ENCODE measurements around the gene DBI.

The DBI gene

GRCh38 chr2:119366649-119367471 lies at the start of gene DBI, which contains the start of gene C2orf76:
TSS of gene DBI (plus strand) at chr2:119366977. CDS start at chr2:119367052, 75 bp downstream.
TSS of gene C2orf76 (minus strand) at chr2:119366834. CDS start at chr2:119339959, 26,875 bp downstream.
- TF ChIP-seq GATA2 (IDR thresholded peaks at IDR 0.05; ENCODE audit: low read depth, low read length) (peak; percentile 74), GATA3 (IDR thresholded peaks at IDR 0.05; ENCODE audit: low read depth, low read length) (no peak)

DNA sequence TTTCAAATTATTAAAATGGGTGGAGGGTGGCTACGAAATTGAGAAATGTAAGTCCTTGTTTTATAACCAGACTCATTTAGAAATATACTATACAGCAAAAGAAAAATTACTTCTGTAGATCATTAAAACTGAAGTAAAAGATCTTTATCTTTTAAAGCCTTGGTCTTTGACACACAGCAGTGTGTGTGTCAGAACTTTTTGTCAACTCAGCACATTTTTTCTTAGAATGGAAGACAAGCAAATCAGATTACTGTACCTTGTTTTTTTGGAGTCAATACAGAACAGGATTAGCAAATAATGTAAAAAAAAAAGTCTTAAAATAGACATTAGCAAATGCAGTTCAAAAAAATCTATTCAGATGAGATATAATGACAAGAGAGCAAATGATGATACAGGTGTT lies 49.2 kb upstream of the DBI start:
- TF ChIP-seq GATA3 (IDR thresholded peaks at IDR 0.05; ENCODE audit: low read depth, low read length) (no peak), GATA2 (IDR thresholded peaks at IDR 0.05; ENCODE audit: low read depth, low read length) (no peak)

DNA sequence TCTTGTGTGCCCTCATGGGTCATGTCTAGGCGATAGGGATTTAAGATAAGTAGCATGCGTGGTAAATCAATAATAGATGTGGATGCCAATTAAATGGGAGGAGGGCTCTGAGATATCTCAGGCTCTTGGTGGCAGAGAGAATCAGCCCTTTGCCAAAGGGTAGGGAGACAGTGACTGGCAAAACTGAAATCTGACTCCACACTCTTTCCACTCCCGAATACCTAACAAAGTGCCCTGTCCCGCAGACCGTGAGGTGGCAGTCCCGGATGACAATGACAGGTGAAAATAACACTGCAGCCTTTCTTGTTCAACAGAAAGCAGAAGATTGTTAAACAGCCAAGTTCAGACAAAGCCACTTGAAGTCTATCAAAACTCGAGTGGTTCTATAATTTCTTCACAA lies 47.2 kb upstream of the DBI start:
- TF ChIP-seq GATA2 (IDR thresholded peaks at IDR 0.05; ENCODE audit: low read depth, low read length) (no peak), GATA3 (IDR thresholded peaks at IDR 0.05; ENCODE audit: low read depth, low read length) (no peak)

DNA sequence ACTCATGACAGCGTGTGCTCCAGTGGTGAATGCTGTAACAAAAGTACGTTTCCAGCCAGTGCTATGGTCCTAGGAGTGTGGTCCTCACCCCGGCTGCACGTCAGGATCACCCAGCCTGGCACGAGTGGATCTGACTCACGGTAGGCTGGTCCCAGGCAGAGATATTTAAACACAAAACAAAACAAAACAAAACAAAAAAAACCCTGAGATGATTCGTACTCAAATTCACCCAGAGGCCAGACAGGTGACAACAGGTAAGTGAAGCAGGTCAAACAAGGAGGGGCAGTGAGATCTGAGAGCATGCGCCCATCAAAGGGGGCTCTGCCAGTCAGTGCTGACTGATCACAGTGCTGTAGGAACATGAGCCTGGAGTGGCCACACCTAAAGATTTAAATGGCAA lies 43.3 kb upstream of the DBI start:
- no peak for TF ChIP-seq GATA3 (IDR thresholded peaks at IDR 0.05; ENCODE audit: low read depth, low read length)
- no peak for TF ChIP-seq GATA2 (IDR thresholded peaks at IDR 0.05; ENCODE audit: low read depth, low read length)

DNA sequence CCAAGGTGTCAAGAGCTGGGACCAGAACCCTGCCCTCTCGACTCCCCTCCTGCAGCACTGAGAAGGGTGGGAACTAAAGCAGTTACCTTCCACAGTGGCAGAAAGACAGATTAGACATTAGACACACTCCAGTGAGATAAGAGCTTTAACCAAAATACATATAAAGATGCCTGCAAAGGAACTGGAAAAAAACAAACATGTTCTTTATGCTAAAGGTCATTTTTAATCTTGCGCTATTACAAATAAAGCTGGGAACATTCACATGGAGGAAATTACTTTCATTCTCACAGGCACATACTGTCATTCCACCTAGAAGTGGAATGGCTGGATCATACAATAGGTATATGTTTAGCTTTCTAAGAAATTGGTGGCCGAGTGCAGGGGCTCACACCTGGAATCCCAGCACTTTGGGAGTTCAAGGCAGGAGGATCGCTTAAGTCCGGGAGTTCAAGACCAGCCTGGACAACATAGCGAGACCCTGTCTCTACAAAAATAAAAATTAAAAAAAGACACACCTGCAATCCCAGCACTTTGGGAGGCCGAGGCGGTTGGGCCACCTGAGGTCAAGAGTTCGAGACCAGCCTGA lies 42.0 kb upstream of the DBI start:
- TF ChIP-seq GATA2 (IDR thresholded peaks at IDR 0.05; ENCODE audit: low read depth, low read length), result no peak
- TF ChIP-seq GATA3 (IDR thresholded peaks at IDR 0.05; ENCODE audit: low read depth, low read length), result no peak

DNA sequence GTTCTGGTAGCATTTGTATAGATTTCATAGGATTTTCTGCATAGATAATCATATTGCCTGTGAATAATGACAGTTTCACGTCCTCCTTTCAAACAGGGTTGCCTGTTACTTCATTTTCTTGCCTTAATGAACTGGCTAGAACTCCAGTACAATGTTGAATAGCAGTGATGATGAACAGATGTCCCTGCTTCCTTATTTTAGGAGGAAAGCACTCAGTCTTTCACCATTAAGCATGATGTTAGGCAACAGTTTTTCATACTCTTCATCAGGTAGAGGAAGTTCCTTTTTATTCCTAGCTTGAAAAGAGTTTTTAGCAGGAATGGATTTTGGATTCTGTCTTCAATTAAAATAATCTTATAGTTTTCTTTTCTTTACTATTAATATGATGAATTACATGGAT lies 39.8 kb upstream of the DBI start:
- no peak for TF ChIP-seq GATA3 (IDR thresholded peaks at IDR 0.05; ENCODE audit: low read depth, low read length)
- TF ChIP-seq GATA2 (IDR thresholded peaks at IDR 0.05; ENCODE audit: low read depth, low read length), result no peak

GRCh38 chr2:119327431-119327830 lies 39.3 kb upstream of the DBI start:
- TF ChIP-seq GATA3 (IDR thresholded peaks at IDR 0.05; ENCODE audit: low read depth, low read length), result no peak
- no peak for TF ChIP-seq GATA2 (IDR thresholded peaks at IDR 0.05; ENCODE audit: low read depth, low read length)

GRCh38 chr2:119332953-119333352 lies 33.8 kb upstream of the DBI start:
- TF ChIP-seq GATA2 (IDR thresholded peaks at IDR 0.05; ENCODE audit: low read depth, low read length) (no peak), GATA3 (IDR thresholded peaks at IDR 0.05; ENCODE audit: low read depth, low read length) (no peak)

- TF ChIP-seq GATA3 (IDR thresholded peaks at IDR 0.05; ENCODE audit: low read depth, low read length), result no peak
- TF ChIP-seq GATA2 (IDR thresholded peaks at IDR 0.05; ENCODE audit: low read depth, low read length), result no peak
These were observed 33.4 kb upstream of the DBI start for GRCh38 chr2:119333360-119333759.

DNA sequence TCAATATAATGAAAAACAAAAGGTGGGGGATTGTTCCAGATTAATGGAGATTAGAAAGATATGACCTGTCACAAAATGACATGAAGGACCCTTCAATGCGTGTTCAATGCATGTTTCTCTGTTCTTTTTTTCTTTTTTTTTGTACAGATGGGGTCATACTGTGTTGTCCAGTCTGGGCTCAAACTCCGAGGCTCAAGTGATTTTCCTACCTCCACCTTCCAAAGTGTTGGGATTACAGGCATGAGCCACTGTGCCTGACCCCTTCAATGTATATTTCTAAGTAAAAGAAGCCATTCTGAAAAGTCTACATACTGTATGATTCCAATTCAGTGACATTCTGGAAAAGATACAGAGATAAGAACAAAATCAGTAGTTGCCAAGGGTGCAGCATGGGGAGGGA lies 32.9 kb upstream of the DBI start:
- no peak for TF ChIP-seq GATA3 (IDR thresholded peaks at IDR 0.05; ENCODE audit: low read depth, low read length)
- no peak for TF ChIP-seq GATA2 (IDR thresholded peaks at IDR 0.05; ENCODE audit: low read depth, low read length)

DNA sequence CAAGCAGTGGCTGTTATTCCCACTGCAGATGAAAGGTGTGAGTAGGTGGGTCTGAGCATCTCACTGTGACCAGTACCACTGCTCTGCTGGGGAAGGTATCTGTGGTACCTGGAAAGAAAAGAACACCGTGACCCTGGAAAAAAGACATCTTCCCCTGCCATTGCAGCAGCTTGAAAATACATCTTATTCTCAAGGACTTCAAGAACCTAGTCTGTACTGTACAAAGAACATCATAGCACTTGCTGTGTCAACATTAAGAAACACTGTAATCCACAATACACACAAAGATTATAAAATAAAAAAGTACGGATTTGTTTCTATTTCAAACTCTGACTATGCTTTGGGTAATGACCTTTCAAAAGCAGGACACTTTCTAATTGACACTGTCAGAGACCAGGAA lies 29.0 kb upstream of the DBI start:
- TF ChIP-seq GATA3 (IDR thresholded peaks at IDR 0.05; ENCODE audit: low read depth, low read length), result no peak
- TF ChIP-seq GATA2 (IDR thresholded peaks at IDR 0.05; ENCODE audit: low read depth, low read length), result no peak

GRCh38 chr2:119338272-119338671 lies 28.5 kb upstream of the DBI start:
- no peak for TF ChIP-seq GATA3 (IDR thresholded peaks at IDR 0.05; ENCODE audit: low read depth, low read length)
- no peak for TF ChIP-seq GATA2 (IDR thresholded peaks at IDR 0.05; ENCODE audit: low read depth, low read length)

DNA sequence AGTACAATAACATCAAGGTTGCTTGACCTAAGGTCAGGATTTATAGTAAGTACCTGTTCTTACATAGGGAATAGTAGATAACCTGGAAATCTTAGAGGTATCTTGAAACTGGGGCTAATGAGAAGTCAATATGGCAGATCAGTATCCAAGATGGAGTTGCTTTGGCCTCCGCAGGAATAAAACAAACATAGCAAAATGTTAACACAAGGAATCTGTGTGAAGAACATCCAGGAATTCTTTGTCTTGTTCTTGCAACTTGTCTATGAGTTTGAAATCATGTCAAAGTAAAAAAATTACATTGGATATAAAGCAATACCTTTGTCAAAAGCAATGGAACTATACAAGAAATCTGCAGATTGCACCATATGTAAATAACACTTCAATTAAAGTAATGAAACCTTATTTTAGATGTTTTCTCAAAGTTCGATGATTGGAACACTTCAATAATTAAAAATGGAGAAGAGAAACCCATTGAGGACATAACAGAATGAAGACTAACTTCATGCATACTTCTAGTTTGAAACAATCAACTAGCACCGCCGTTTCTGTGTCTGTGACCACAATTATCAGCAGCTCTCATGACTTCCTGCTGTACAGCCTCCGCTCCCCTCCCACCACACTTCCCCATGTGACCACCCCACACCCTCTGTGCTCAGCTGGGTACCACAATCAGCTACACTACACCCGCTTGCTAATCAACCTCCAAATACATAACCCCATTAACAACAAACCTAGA lies 27.8 kb upstream of the DBI start:
- TF ChIP-seq GATA3 (IDR thresholded peaks at IDR 0.05; ENCODE audit: low read depth, low read length), result no peak
- no peak for TF ChIP-seq GATA2 (IDR thresholded peaks at IDR 0.05; ENCODE audit: low read depth, low read length)

DNA sequence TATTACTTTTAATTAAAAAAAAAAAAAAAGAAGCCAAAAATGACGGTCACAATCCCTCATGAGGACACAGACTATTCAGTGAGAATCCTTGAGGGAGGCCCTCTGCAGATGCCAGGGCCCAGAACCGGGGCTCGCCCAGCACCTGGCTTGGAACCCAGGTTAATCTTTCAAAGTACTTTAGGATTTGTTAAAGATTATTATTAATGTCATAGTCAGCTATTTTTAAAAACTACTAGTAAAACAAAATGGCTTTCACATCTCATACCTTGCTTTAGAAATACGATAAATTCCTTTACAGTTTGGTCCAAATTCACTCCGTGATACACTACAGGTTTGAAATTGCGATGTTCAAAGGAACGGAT lies 27.2 kb upstream of the DBI start:
- TF ChIP-seq GATA3 (IDR thresholded peaks at IDR 0.05; ENCODE audit: low read depth, low read length), result no peak

- TF ChIP-seq GATA3 (IDR thresholded peaks at IDR 0.05; ENCODE audit: low read depth, low read length) (no peak), GATA2 (IDR thresholded peaks at IDR 0.05; ENCODE audit: low read depth, low read length) (no peak)
These were observed 25.1 kb upstream of the DBI start for GRCh38 chr2:119341684-119342083.
